ENCODE results near the gene FOXN4. TPM values are rescaled to one million over a fixed set of nuclear protein-coding genes. Genes with fewer than 3 reads are reported as not detected.

FOXN4 gene
- total and polyA plus RNA-seq, 2 experiments from 2014 or later: 0.15 to 2.5 TPM

DNA sequence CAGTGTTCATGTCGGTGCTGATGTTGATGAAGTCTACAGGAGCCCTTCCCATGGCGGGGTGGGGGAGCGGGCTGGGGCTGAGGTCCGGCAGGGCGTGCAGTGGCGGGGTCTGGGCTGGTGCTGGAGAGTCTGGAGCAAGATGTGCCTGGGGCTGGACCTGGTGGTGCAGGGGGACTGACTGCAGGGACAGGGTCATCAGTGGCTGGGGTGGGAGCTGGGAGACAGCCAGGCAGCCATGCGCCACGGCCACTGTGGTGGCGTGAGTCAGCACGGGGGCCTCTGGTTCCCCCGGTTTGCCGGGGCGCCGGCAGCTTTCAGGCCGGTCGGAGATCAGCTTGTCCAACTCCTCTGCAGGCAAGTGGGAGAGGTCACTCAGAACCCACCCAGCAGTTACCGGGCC, 27.6 kb downstream of the FOXN4 start:
- no peaks in the 10 kb centered on the region for H3K27me3 ChIP-seq

DNA sequence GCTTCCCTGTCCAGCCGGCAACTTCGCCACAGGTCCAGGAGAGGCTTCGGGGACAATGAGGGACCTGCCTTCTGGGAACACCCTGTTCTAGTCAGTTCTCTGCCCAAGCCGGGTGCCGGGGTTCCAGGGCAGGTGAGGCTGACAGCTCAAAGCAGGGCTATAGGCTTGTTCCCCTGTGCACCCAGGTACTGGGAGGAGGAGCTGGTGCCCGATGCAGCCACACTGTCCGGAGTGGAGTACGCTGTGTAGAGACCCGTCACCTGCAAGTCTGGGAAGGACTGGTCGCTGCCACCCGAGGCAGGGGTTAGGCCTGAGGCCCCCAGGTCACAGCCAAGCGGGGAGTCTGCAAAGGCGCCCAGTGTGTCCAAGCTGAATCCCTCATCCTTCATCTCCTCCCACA, 29.6 kb downstream of the FOXN4 start:
- DNase-seq (ENCODE audit: low read depth in 1 of 2, low spot score in 1 of 2): no peak
- peaks cover 4% of the 10 kb centered on the region for H3K4me1 ChIP-seq (ENCODE audit: low read depth)
- no peaks in the 10 kb centered on the region for H3K9me3 ChIP-seq (ENCODE audit: low read depth)
- H3K27ac ChIP-seq: no peak overlapping the region
- TF ChIP-seq, protein P1, sequence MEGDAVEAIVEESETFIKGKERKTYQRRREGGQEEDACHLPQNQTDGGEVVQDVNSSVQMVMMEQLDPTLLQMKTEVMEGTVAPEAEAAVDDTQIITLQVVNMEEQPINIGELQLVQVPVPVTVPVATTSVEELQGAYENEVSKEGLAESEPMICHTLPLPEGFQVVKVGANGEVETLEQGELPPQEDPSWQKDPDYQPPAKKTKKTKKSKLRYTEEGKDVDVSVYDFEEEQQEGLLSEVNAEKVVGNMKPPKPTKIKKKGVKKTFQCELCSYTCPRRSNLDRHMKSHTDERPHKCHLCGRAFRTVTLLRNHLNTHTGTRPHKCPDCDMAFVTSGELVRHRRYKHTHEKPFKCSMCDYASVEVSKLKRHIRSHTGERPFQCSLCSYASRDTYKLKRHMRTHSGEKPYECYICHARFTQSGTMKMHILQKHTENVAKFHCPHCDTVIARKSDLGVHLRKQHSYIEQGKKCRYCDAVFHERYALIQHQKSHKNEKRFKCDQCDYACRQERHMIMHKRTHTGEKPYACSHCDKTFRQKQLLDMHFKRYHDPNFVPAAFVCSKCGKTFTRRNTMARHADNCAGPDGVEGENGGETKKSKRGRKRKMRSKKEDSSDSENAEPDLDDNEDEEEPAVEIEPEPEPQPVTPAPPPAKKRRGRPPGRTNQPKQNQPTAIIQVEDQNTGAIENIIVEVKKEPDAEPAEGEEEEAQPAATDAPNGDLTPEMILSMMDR (IDR thresholded peaks at IDR 0.05; ENCODE audit: low read depth, low read length): no peak
- no peak overlapping the region for H3K4me3 ChIP-seq
- H3K27me3 ChIP-seq: no peaks in the 10 kb centered on the region
- no peaks in the 10 kb centered on the region for H3K36me3 ChIP-seq

More for the DNA sequence above, 27.6 kb downstream of the FOXN4 start:
- Histone ChIP-seq H3K9me3 (ENCODE audit: low read depth) (no peaks in the 10 kb centered on the region), H3K36me3 (no peaks in the 10 kb centered on the region), H3K4me1 (ENCODE audit: low read depth) (peaks cover 4% of the 10 kb centered on the region), H3K27ac (no peak overlapping the region), H3K4me3 (no peak overlapping the region)
- TF ChIP-seq, protein P1 (IDR thresholded peaks at IDR 0.05; ENCODE audit: low read depth, low read length): no peak
- no peak for DNase-seq (ENCODE audit: low read depth in 1 of 2, low spot score in 1 of 2)

DNA sequence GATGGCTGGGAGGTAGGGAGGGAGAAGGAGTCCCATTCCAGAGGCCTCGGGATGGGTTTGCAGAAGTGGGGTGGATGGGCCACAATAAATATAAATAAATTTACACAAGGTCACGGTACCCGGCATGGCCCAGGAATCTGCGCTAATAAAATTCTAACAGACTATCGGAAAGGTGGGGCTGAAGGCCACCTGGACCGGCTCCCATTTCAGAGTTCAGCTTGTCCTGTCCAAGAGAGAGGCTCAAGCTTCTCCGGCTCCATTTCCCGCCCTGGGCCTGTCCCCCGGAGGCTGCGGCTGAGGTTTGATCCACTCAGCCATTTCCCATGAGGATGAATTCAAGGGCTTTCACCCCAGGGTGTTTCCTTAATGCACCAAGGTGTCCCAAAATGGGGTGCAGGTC, 30.2 kb downstream of the FOXN4 start:
- TF ChIP-seq, protein P1 (IDR thresholded peaks at IDR 0.05; ENCODE audit: low read depth, low read length): no peak

DNA sequence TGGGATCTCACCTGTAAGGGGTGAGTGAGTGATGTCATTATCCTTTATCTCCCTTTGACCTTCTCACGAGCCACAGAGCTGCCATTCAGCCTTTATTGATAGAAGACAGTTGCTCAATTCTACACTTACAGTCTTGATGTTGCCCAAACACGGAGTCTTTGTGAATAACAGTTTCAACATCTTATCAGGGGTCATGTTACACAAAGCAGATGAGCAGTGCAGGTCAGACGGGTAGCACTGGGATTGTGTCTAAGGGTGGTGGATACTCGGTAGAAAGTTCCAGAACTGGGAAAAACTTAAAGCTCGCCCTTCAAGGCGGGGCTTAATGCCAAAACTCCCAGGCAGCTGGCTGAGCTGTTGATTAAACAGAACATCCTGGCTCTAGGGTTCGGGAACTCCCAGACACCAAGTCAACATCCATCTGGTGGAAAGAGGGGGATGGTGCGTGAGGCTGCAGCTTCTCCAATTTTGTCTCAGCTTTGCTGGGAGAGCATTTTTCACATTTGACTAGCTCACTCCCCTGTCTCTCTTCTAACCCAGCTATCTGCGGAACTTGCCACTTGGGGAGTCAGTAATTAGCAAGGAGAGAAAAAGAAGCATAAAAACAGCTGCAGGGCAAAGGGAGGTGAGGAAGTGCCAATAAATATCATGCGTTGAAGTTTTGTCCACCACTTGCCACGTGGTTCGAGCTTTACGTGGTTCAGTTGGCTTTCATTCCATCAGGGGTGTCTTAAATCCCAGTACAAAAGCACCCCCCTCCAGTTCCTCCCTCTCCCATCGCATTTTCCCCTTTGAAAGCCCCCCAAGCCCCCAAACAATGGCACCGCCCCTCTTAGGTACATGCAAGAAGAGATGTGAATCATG, 31.0 kb downstream of the FOXN4 start:
- DNase-seq (ENCODE audit: low read depth in 1 of 2, low spot score in 1 of 2): peak in 1 of 2 donors; percentile 65
- peaks cover 4% of the 10 kb centered on the region for H3K4me1 ChIP-seq (ENCODE audit: low read depth)
- H3K27ac ChIP-seq: no peak overlapping the region
- TF ChIP-seq, protein P1 (IDR thresholded peaks at IDR 0.05; ENCODE audit: low read depth, low read length): no peak
- no peak overlapping the region for H3K4me3 ChIP-seq
- no peaks in the 10 kb centered on the region for H3K27me3 ChIP-seq
- H3K36me3 ChIP-seq: no peaks in the 10 kb centered on the region
- H3K9me3 ChIP-seq (ENCODE audit: low read depth): no peaks in the 10 kb centered on the region

More for the DNA sequence above, 30.2 kb downstream of the FOXN4 start:
- Histone ChIP-seq H3K36me3 (no peaks in the 10 kb centered on the region), H3K27me3 (no peaks in the 10 kb centered on the region), H3K4me1 (ENCODE audit: low read depth) (peaks cover 4% of the 10 kb centered on the region), H3K4me3 (no peak overlapping the region), H3K27ac (no peak overlapping the region), H3K9me3 (ENCODE audit: low read depth) (no peaks in the 10 kb centered on the region)
- no peak for DNase-seq (ENCODE audit: low read depth in 1 of 2, low spot score in 1 of 2)

DNA sequence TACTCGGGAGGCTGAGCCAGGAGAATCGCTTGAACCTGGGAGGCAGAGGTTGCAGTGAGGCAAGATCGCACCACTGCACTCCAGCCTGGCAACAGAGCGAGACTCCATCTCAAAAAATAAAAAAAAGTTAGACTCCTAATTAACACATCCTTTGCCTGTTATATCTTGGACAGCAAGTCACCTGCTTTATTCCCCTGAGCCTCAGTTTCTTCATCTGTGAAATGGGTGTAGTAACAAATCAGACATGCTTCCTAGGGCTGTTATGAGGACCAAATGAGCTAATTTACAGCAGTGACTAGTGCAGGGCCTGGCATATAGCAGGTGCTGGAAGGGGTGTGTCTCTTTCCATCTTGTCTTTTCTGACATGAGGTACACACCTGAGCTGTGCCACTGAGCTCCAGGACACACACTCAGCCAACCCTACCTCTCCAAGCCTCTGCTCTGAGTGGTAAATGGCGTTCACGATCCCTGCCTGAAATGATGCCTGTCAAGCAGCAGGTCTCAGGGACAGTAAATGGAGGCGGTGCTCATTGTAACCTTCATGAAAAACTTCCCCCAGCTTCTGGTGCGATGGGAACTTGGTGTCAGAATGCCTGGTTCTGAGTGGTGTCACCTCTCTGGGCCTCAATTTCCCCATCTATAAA, 31.7 kb downstream of the FOXN4 start:
- Histone ChIP-seq H3K9me3 (ENCODE audit: low read depth) (no peaks in the 10 kb centered on the region), H3K4me3 (no peak overlapping the region), H3K27me3 (no peaks in the 10 kb centered on the region), H3K27ac (no peak overlapping the region), H3K36me3 (no peaks in the 10 kb centered on the region), H3K4me1 (ENCODE audit: low read depth) (peaks cover 4% of the 10 kb centered on the region)
- TF ChIP-seq, protein P1 (IDR thresholded peaks at IDR 0.05; ENCODE audit: low read depth, low read length): no peak
- DNase-seq (ENCODE audit: low read depth in 1 of 2, low spot score in 1 of 2): no peak
